HCT116 (cell line): ENCODE results near the gene HOMER1. TPM values are rescaled to one million over a fixed set of nuclear protein-coding genes. Genes with fewer than 3 reads are reported as not detected.

ENCODE experiments used
- ATAC-seq: fragments of 200-7000 bp; cut with Tn5 transposase; 2 replicates; pipeline ENCODE4 v1.9.1; 2020; ENCODE audit warnings: mild to moderate bottlenecking, moderate library complexity
- BruUV-seq: library from RNA; stranded (reverse); fragments of 400-500 nt; replicated peaks from 2 replicates; lab custom pipeline; 2021; lab: Mats Ljungman, UMichigan
- CTCF ChIA-PET: fragments of 300-600 bp; sonication (Branson Sonifier 250); formaldehyde crosslinking; loops from one replicate; lab custom pipeline; 2021; ENCODE audit warnings: antibody characterized with exemption; lab: Charles Lee
- POLR2A ChIA-PET: fragments of 300-600, 350-600 bp; sonication (Branson Sonifier 250); formaldehyde crosslinking; loops from one replicate; lab custom pipeline; 2021; ENCODE audit warnings: antibody characterized with exemption; lab: Charles Lee
- RAD21 ChIA-PET, 2 experiments: fragments of 300-600 bp; sonication (Branson Sonifier 250); formaldehyde crosslinking; loops; one replicate each; lab custom pipeline; 2023; ENCODE audit warnings: low total read pairs in 2 of 2; ENCODE audit not compliant: uncharacterized antibody in 2 of 2, unreplicated experiment in 2 of 2, low non-redundant PET in 1 of 2; lab: Charles Lee
- DNase-seq: peaks from one replicate; pipeline ENCODE4 v3.0.0-alpha.2; 2010; ENCODE audit warnings: low read depth, low spot score
- H2AFZ ChIP-seq: fragments of 200-600 bp; shearing (Covaris generic), sonication (generic); 2 replicates; pipeline ENCODE4 v1.6.1; 2017; ENCODE audit warnings: low read depth, mixed run types, mixed read lengths, antibody characterized with exemption, low read length; ENCODE audit not compliant: poor library complexity, severe bottlenecking
- H3K27ac ChIP-seq: 2 replicates; pipeline ENCODE4 v1.5.1; 2012; ENCODE audit warnings: low read depth, low read length
- H3K27me3 ChIP-seq: fragments of 200-600 bp; sonication (generic); 2 replicates; pipeline ENCODE4 v1.6.1; 2016; ENCODE audit warnings: mixed run types, low read length, mixed read lengths; ENCODE audit not compliant: insufficient read depth
- H3K36me3 ChIP-seq, 2 experiments: fragments of 200-500 bp in 1 of 2; fragments of 200-600 bp in 1 of 2; sonication (Bioruptor generic) in 1 of 2; sonication (generic) in 1 of 2; 2 replicates each; pipeline versions ENCODE4 v1.5.1 to v1.6.1; 2014 to 2016; ENCODE audit warnings: low read length in 2 of 2, inconsistent platforms in 1 of 2, mixed read lengths in 1 of 2, mixed run types in 1 of 2; ENCODE audit not compliant: insufficient read depth in 2 of 2, control insufficient read depth in 1 of 2
- H3K4me1 ChIP-seq, 2 experiments: fragments of 200-600 bp in 1 of 2; sonication (generic) in 1 of 2; 2 replicates each; pipeline versions ENCODE4 v1.5.1 to v1.6.1; 2012 to 2017; ENCODE audit warnings: low read length in 2 of 2, inconsistent platforms in 1 of 2, mild to moderate bottlenecking in 1 of 2, mixed read lengths in 1 of 2, mixed run types in 1 of 2, moderate library complexity in 1 of 2; ENCODE audit not compliant: insufficient read depth in 2 of 2, control insufficient read depth in 1 of 2
- H3K4me2 ChIP-seq: fragments of 200-600 bp; sonication (generic); 2 replicates; pipeline ENCODE4 v1.6.1; 2017; ENCODE audit warnings: mixed run types, low read length, mixed read lengths
- H3K4me3 ChIP-seq, 2 experiments: fragments of 200-600 bp in 1 of 2; sonication (generic) in 1 of 2; replicated peaks in 1 of 2; 2 replicates each; pipeline ENCODE4 v1.5.1; 2011 to 2016; ENCODE audit warnings: low read length in 2 of 2, control low read depth in 1 of 2, low read depth in 1 of 2, mild to moderate bottlenecking in 1 of 2, mixed read lengths in 1 of 2, mixed run types in 1 of 2
- H3K79me2 ChIP-seq: fragments of 200-600 bp; sonication (generic); 2 replicates; pipeline ENCODE4 v1.6.1; 2017; ENCODE audit warnings: mild to moderate bottlenecking, mixed run types, low read length, moderate library complexity, mixed read lengths; ENCODE audit not compliant: insufficient read depth
- H3K9ac ChIP-seq: fragments of 200-600 bp; sonication (generic); 2 replicates; pipeline ENCODE4 v1.6.1; 2016; ENCODE audit warnings: low read length, mixed read lengths
- H3K9me2 ChIP-seq: fragments of 200-600 bp; sonication (generic), shearing (Covaris generic); 2 replicates; pipeline ENCODE4 v1.6.1; 2017; ENCODE audit warnings: mixed run types, mild to moderate bottlenecking, moderate library complexity; ENCODE audit not compliant: insufficient read depth
- H3K9me3 ChIP-seq, 2 experiments: fragments of 200-500 bp in 1 of 2; fragments of 200-600 bp in 1 of 2; sonication (Bioruptor generic) in 1 of 2; sonication (generic) in 1 of 2; 2 replicates each; pipeline ENCODE4 v1.6.1; 2014 to 2017; ENCODE audit warnings: low read length in 2 of 2, mixed read lengths in 2 of 2, inconsistent platforms in 1 of 2, low read depth in 1 of 2, mild to moderate bottlenecking in 1 of 2, mixed run types in 1 of 2, moderate library complexity in 1 of 2; ENCODE audit not compliant: control insufficient read depth in 1 of 2, insufficient read depth in 1 of 2
- H4K20me1 ChIP-seq: fragments of 200-600 bp; sonication (generic), shearing (Covaris generic); 2 replicates; pipeline ENCODE4 v1.6.1; 2017; ENCODE audit warnings: mixed run types, mild to moderate bottlenecking, moderate library complexity; ENCODE audit not compliant: insufficient read depth
- CEBPB ChIP-seq: IDR thresholded peaks from 2 replicates; pipeline ENCODE4 v1.6.1; 2012; ENCODE audit warnings: low read depth
- EGR1 ChIP-seq: IDR thresholded peaks from 2 replicates; pipeline ENCODE4 v1.6.1; 2012; ENCODE audit warnings: low read depth
- ELF1 ChIP-seq: IDR thresholded peaks from 2 replicates; pipeline ENCODE4 v1.6.1; 2012; ENCODE audit warnings: low read depth, borderline replicate concordance
- EZH2 ChIP-seq: fragments of 200-600 bp; sonication (generic); IDR thresholded peaks from 2 replicates; pipeline ENCODE4 v1.6.1; 2017; ENCODE audit warnings: antibody characterized with exemption, mixed run types
- FOSL1 ChIP-seq: IDR thresholded peaks from 2 replicates; pipeline ENCODE4 v1.6.1; 2012; ENCODE audit warnings: low read depth
- JUND ChIP-seq: IDR thresholded peaks from 2 replicates; pipeline ENCODE4 v1.6.1; 2012
- POLR2A ChIP-seq: IDR thresholded peaks from 2 replicates; pipeline ENCODE4 v1.7.0; 2011; ENCODE audit warnings: borderline replicate concordance; ENCODE audit not compliant: insufficient read depth, insufficient read length; ENCODE audit errors: extremely low read depth
- POLR2AphosphoS5 ChIP-seq: IDR thresholded peaks from 2 replicates; pipeline ENCODE4 v1.6.1; 2011; ENCODE audit warnings: mild to moderate bottlenecking, low read depth, low read length, moderate library complexity
- SIN3A ChIP-seq: IDR thresholded peaks from 2 replicates; pipeline ENCODE4 v1.6.1; 2012; ENCODE audit warnings: low read depth
- TCF7L2 ChIP-seq: IDR thresholded peaks from 2 replicates; pipeline ENCODE4 v1.7.0; 2011; ENCODE audit warnings: borderline replicate concordance, inconsistent platforms; ENCODE audit not compliant: insufficient read depth, insufficient read length; ENCODE audit errors: extremely low read depth
- intact Hi-C: fragments of 100-400 bp; cut with micrococcal nuclease; formaldehyde crosslinking; loops from 2 replicates; pipeline ENCODE4 v1.10.0; 2022
- total RNA-seq: library from RNA; stranded (reverse); gene quantifications from one replicate; pipeline ENCODE4 v1.2.1, GENCODE V29; 2021; ENCODE audit not compliant: unreplicated experiment
- TF ChIP-seq, protein P1 (sequence below), 3 experiments: fragments of 200-600 bp in 1 of 3; sonication (generic) in 1 of 3; IDR thresholded peaks in 2 of 3; conservative IDR thresholded peaks in 1 of 3; 2 replicates each; pipeline ENCODE4 v1.5.1; 2012 to 2017; ENCODE audit warnings: low read depth in 2 of 3, low read length in 2 of 3, antibody characterized with exemption in 1 of 3, borderline replicate concordance in 1 of 3, control low read depth in 1 of 3, mild to moderate bottlenecking in 1 of 3, mixed read lengths in 1 of 3, mixed run types in 1 of 3, moderate library complexity in 1 of 3; ENCODE audit not compliant: insufficient read depth in 1 of 3
- TF ChIP-seq, protein P2 (sequence below): IDR thresholded peaks from 2 replicates; pipeline ENCODE4 v1.6.1; 2012; ENCODE audit warnings: low read depth
- TF ChIP-seq, protein P3 (sequence below): IDR thresholded peaks from 2 replicates; pipeline ENCODE4 v1.6.1; 2012

Gene HOMER1
- total RNA-seq, 1 experiment from 2014 or later, result 21.4 TPM

DNA sequence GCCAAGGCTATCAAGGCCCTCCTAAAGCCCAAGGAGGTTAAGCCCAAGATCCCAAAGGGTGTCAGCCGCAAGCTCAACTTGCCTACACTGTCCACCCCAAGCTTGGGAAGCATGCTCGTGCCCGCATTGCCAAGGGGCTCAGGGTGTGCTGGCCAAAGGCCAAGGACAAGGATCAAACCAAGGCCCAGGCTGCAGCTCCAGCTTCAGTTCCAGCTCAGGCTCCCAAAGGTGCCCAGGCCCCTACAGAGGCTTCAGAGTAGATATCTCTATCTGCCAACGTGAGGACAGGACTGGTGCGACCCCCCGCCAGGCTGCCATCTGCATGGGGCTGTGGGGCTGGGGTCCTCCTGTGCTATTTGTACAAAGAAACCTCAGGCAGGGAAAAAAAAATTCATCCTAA, 3.3 kb downstream of the HOMER1 start:
- POLR2A ChIA-PET, result no interaction called here
- CTCF ChIA-PET, result no interaction called here

More for the DNA sequence above, 3.3 kb downstream of the HOMER1 start:
- no peak overlapping the region for H3K9ac ChIP-seq
- no peak overlapping the region for H2AFZ ChIP-seq
- BruUV-seq, result no TSS peak
- intact Hi-C loops, result loop anchor here (10.0 kb wide), 1 partner anchor 56 kb away; no protein-coding TSS in a partner anchor
- peaks cover 64% of the 10 kb centered on the region for H3K79me2 ChIP-seq
- TF ChIP-seq EGR1 (no peak), POLR2A (no peak), JUND (no peak), TCF7L2 (no peak), CEBPB (no peak), ELF1 (no peak), POLR2AphosphoS5 (no peak), EZH2 (no peak), FOSL1 (no peak), SIN3A (no peak)
- TF ChIP-seq, protein P1, sequence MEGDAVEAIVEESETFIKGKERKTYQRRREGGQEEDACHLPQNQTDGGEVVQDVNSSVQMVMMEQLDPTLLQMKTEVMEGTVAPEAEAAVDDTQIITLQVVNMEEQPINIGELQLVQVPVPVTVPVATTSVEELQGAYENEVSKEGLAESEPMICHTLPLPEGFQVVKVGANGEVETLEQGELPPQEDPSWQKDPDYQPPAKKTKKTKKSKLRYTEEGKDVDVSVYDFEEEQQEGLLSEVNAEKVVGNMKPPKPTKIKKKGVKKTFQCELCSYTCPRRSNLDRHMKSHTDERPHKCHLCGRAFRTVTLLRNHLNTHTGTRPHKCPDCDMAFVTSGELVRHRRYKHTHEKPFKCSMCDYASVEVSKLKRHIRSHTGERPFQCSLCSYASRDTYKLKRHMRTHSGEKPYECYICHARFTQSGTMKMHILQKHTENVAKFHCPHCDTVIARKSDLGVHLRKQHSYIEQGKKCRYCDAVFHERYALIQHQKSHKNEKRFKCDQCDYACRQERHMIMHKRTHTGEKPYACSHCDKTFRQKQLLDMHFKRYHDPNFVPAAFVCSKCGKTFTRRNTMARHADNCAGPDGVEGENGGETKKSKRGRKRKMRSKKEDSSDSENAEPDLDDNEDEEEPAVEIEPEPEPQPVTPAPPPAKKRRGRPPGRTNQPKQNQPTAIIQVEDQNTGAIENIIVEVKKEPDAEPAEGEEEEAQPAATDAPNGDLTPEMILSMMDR (IDR thresholded peaks at IDR 0.05 in 2 of 3, conservative IDR thresholded peaks at IDR 0.05 in 1 of 3; ENCODE audit: borderline replicate concordance in 1 of 3, insufficient read depth in 1 of 3, low read depth in 2 of 3, low read length in 2 of 3), result no peak
- TF ChIP-seq, protein P2, sequence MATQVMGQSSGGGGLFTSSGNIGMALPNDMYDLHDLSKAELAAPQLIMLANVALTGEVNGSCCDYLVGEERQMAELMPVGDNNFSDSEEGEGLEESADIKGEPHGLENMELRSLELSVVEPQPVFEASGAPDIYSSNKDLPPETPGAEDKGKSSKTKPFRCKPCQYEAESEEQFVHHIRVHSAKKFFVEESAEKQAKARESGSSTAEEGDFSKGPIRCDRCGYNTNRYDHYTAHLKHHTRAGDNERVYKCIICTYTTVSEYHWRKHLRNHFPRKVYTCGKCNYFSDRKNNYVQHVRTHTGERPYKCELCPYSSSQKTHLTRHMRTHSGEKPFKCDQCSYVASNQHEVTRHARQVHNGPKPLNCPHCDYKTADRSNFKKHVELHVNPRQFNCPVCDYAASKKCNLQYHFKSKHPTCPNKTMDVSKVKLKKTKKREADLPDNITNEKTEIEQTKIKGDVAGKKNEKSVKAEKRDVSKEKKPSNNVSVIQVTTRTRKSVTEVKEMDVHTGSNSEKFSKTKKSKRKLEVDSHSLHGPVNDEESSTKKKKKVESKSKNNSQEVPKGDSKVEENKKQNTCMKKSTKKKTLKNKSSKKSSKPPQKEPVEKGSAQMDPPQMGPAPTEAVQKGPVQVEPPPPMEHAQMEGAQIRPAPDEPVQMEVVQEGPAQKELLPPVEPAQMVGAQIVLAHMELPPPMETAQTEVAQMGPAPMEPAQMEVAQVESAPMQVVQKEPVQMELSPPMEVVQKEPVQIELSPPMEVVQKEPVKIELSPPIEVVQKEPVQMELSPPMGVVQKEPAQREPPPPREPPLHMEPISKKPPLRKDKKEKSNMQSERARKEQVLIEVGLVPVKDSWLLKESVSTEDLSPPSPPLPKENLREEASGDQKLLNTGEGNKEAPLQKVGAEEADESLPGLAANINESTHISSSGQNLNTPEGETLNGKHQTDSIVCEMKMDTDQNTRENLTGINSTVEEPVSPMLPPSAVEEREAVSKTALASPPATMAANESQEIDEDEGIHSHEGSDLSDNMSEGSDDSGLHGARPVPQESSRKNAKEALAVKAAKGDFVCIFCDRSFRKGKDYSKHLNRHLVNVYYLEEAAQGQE, result no peak
- TF ChIP-seq, protein P3, sequence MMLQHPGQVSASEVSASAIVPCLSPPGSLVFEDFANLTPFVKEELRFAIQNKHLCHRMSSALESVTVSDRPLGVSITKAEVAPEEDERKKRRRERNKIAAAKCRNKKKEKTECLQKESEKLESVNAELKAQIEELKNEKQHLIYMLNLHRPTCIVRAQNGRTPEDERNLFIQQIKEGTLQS, result no peak
- ATAC-seq, result no peak
- H3K27ac ChIP-seq, result no peak overlapping the region
- H3K9me3 ChIP-seq, result no peaks in the 10 kb centered on the region
- no peaks in the 10 kb centered on the region for H3K27me3 ChIP-seq
- DNase-seq, result no peak
- H3K4me3 ChIP-seq, result no peak overlapping the region
- H3K9me2 ChIP-seq, result no peaks in the 10 kb centered on the region
- H3K4me1 ChIP-seq, result peaks cover 12 to 25% of the 10 kb centered on the region in 2 experiments
- RAD21 ChIA-PET, result no interaction called here
- no peak overlapping the region for H3K4me2 ChIP-seq
- H3K36me3 ChIP-seq, result no peaks in the 10 kb centered on the region
- H4K20me1 ChIP-seq, result no peaks in the 10 kb centered on the region
